Measurements from ENCODE around the gene MTG2.

MTG2 gene

DNA sequence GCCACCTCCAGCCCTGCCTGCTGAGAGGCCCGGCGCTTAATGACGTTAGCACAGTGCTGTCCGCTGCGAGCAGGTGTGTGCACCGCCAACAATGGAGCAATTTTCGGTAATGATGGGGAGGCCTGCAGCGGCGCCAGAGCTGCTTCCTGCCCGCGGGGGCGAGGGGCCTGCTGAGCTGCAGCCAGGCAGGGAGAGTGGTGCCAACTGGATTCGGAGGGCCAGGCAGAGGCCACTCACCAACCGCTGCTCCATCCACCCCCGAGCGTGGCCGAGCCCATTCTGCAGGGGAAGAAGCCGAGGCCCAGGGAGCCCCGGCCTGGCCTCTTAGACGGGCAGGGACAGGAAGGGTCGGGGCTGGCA lies 27.6 kb downstream of the MTG2 start:
- WGBS, result 86% methylated on average over 21 of the region's 21 CpGs
- no peak overlapping the region for H3K9ac ChIP-seq (ENCODE audit: low read depth, low read length)
- no peaks in the 10 kb centered on the region for H3K4me1 ChIP-seq (ENCODE audit: insufficient read depth, low read length)
- H3K9me3 ChIP-seq (ENCODE audit: insufficient read depth, low read depth, low read length), result no peaks in the 10 kb centered on the region
- no peaks in the 10 kb centered on the region for H3K36me3 ChIP-seq (ENCODE audit: insufficient read depth, low read length)
- H3K4me3 ChIP-seq (ENCODE audit: low read length), result no peak overlapping the region
- H3K27me3 ChIP-seq (ENCODE audit: insufficient read depth, low read length), result no peaks in the 10 kb centered on the region
- no peak overlapping the region for H3K27ac ChIP-seq (ENCODE audit: low read depth, low read length)

- Histone ChIP-seq H3K27me3 (ENCODE audit: insufficient read depth, low read length) (peaks cover 4% of the 10 kb centered on the region; the same call in 1 of the 2 replicates), H3K36me3 (ENCODE audit: insufficient read depth, low read length) (no peaks in the 10 kb centered on the region), H3K9me3 (ENCODE audit: insufficient read depth, low read depth, low read length) (no peaks in the 10 kb centered on the region), H3K4me1 (ENCODE audit: insufficient read depth, low read length) (no peaks in the 10 kb centered on the region), H3K4me3 (ENCODE audit: low read length) (no peak overlapping the region), H3K27ac (ENCODE audit: low read depth, low read length) (no peak overlapping the region), H3K9ac (ENCODE audit: low read depth, low read length) (no peak overlapping the region)
- 89% methylated on average over 8 of the region's 8 CpGs for WGBS
Measured at GRCh38 chr20:62211216-62211615, 28.4 kb downstream of the MTG2 start.

GRCh38 chr20:62211769-62212288 lies 29.0 kb downstream of the MTG2 start:
- 88% methylated on average over 9 of the region's 9 CpGs for WGBS
- no peak overlapping the region for H3K4me3 ChIP-seq (ENCODE audit: low read length)
- H3K27ac ChIP-seq (ENCODE audit: low read depth, low read length), result no peak overlapping the region
- H3K4me1 ChIP-seq (ENCODE audit: insufficient read depth, low read length), result no peaks in the 10 kb centered on the region
- no peaks in the 10 kb centered on the region for H3K36me3 ChIP-seq (ENCODE audit: insufficient read depth, low read length)
- H3K27me3 ChIP-seq (ENCODE audit: insufficient read depth, low read length), result peaks cover 4% of the 10 kb centered on the region; the same call in 1 of the 2 replicates
- no peaks in the 10 kb centered on the region for H3K9me3 ChIP-seq (ENCODE audit: insufficient read depth, low read depth, low read length)
- H3K9ac ChIP-seq (ENCODE audit: low read depth, low read length), result no peak overlapping the region

GRCh38 chr20:62212299-62212698 lies 29.5 kb downstream of the MTG2 start:
- no peak overlapping the region for H3K27ac ChIP-seq (ENCODE audit: low read depth, low read length)
- H3K27me3 ChIP-seq (ENCODE audit: insufficient read depth, low read length), result peaks cover 9% of the 10 kb centered on the region
- H3K4me3 ChIP-seq (ENCODE audit: low read length), result no peak overlapping the region
- H3K9me3 ChIP-seq (ENCODE audit: insufficient read depth, low read depth, low read length), result no peaks in the 10 kb centered on the region
- WGBS, result 71% methylated on average over 10 of the region's 10 CpGs
- no peak overlapping the region for H3K9ac ChIP-seq (ENCODE audit: low read depth, low read length)
- H3K4me1 ChIP-seq (ENCODE audit: insufficient read depth, low read length), result no peaks in the 10 kb centered on the region
- no peaks in the 10 kb centered on the region for H3K36me3 ChIP-seq (ENCODE audit: insufficient read depth, low read length)

DNA sequence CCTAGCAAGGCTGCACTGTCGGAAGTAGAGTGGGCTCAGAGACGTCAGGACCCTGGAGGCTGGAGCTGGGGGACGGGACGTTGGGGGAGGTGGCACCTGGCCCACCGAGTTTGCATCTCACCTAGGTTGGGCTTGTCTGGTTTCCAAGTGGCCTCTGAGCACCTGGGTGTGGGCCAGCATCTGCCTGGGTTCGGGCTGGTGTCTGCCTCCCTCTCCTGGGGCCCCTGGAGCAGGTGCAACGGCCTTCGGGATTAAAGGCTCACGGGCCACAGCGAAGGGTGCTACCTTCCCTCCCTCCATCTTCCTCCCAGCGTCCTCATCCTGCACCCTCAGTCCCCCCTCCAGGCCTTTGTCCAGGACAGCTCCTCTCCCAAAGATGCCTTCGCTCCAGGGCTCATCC lies 31.2 kb downstream of the MTG2 start:
- H3K27ac ChIP-seq (ENCODE audit: low read depth, low read length), result no peak overlapping the region
- no peaks in the 10 kb centered on the region for H3K9me3 ChIP-seq (ENCODE audit: insufficient read depth, low read depth, low read length)
- H3K36me3 ChIP-seq (ENCODE audit: insufficient read depth, low read length), result no peaks in the 10 kb centered on the region
- WGBS, result 70% methylated on average over 12 of the region's 12 CpGs
- H3K4me3 ChIP-seq (ENCODE audit: low read length), result no peak overlapping the region
- H3K9ac ChIP-seq (ENCODE audit: low read depth, low read length), result no peak overlapping the region
- peaks cover 27% of the 10 kb centered on the region for H3K27me3 ChIP-seq (ENCODE audit: insufficient read depth, low read length)
- peaks cover 7% of the 10 kb centered on the region for H3K4me1 ChIP-seq (ENCODE audit: insufficient read depth, low read length)

GRCh38 chr20:62215020-62215990 lies 32.5 kb downstream of the MTG2 start:
- 92% methylated on average over 29 of the region's 29 CpGs for WGBS
- H3K27me3 ChIP-seq (ENCODE audit: insufficient read depth, low read length), result peaks cover 34% of the 10 kb centered on the region
- H3K4me1 ChIP-seq (ENCODE audit: insufficient read depth, low read length), result peaks cover 7% of the 10 kb centered on the region
- no peaks in the 10 kb centered on the region for H3K9me3 ChIP-seq (ENCODE audit: insufficient read depth, low read depth, low read length)
- H3K36me3 ChIP-seq (ENCODE audit: insufficient read depth, low read length), result no peaks in the 10 kb centered on the region
- H3K9ac ChIP-seq (ENCODE audit: low read depth, low read length), result no peak overlapping the region
- H3K4me3 ChIP-seq (ENCODE audit: low read length), result no peak overlapping the region
- H3K27ac ChIP-seq (ENCODE audit: low read depth, low read length), result no peak overlapping the region

- peaks cover 42% of the 10 kb centered on the region for H3K27me3 ChIP-seq (ENCODE audit: insufficient read depth, low read length)
- no peak overlapping the region for H3K9ac ChIP-seq (ENCODE audit: low read depth, low read length)
- H3K9me3 ChIP-seq (ENCODE audit: insufficient read depth, low read depth, low read length), result no peaks in the 10 kb centered on the region
- no peak overlapping the region for H3K27ac ChIP-seq (ENCODE audit: low read depth, low read length)
- peaks cover 7% of the 10 kb centered on the region for H3K4me1 ChIP-seq (ENCODE audit: insufficient read depth, low read length)
- H3K4me3 ChIP-seq (ENCODE audit: low read length), result no peak overlapping the region
- WGBS, result 87% methylated on average over 40 of the region's 40 CpGs
- H3K36me3 ChIP-seq (ENCODE audit: insufficient read depth, low read length), result no peaks in the 10 kb centered on the region
Measured at GRCh38 chr20:62215991-62216635, 33.3 kb downstream of the MTG2 start.

DNA sequence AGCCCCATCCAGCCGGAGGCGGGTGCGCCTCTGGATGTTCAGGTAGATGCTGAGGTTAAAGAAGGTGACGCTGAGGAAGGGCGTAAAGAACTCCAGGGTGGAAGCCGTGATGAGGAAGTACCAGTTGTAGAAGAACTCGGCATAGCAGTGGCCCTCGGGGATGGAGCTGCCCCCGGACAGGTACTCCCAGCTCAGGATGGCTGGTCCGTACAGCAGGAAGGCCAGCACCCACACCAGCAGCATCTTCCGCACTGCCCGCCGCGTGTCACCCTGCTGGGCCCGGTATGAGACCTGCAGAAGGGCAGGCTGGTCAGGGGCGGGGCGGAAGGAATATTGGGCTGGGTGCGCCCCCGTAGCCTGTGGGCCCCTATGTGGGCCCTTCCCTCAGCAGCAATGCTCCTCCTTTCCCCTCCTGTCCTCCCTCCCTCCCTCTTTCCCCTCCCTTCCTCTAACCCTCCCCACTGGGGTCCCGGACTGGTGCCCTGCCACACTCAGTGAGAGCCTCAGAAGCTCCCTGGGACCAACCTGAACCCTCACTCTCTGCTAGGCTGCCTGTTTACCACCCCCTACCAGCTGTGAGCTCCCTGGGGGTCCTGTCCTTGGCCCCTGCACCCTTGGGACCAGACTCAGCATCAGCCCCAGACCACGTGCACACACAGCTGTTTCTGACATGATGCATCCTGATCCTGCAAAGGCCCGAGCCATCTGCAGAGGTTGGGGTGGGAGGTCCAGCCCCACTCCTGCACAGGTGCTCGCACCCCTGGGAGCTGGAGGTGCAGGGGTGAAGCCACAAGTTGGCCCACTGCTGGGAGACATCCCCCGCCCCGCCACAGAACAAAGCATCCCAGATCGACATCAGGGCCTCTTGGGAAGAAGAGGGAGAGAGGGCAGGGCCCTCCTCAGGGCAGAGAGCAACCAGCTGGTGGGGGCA lies 34.1 kb downstream of the MTG2 start:
- WGBS, result 86% methylated on average over 26 of the region's 26 CpGs
- Histone ChIP-seq H3K36me3 (ENCODE audit: insufficient read depth, low read length) (no peaks in the 10 kb centered on the region), H3K4me3 (ENCODE audit: low read length) (no peak overlapping the region), H3K27me3 (ENCODE audit: insufficient read depth, low read length) (peaks cover 50% of the 10 kb centered on the region), H3K27ac (ENCODE audit: low read depth, low read length) (no peak overlapping the region), H3K9ac (ENCODE audit: low read depth, low read length) (no peak overlapping the region), H3K9me3 (ENCODE audit: insufficient read depth, low read depth, low read length) (no peaks in the 10 kb centered on the region), H3K4me1 (ENCODE audit: insufficient read depth, low read length) (peaks cover 11% of the 10 kb centered on the region)

GRCh38 chr20:62217913-62218773 lies 35.3 kb downstream of the MTG2 start:
- peaks cover 63% of the 10 kb centered on the region for H3K27me3 ChIP-seq (ENCODE audit: insufficient read depth, low read length)
- WGBS, result 64% methylated on average over 38 of the region's 38 CpGs
- no peak overlapping the region for H3K9ac ChIP-seq (ENCODE audit: low read depth, low read length)
- no peaks in the 10 kb centered on the region for H3K9me3 ChIP-seq (ENCODE audit: insufficient read depth, low read depth, low read length)
- no peak overlapping the region for H3K4me3 ChIP-seq (ENCODE audit: low read length)
- no peak overlapping the region for H3K27ac ChIP-seq (ENCODE audit: low read depth, low read length)
- no peaks in the 10 kb centered on the region for H3K36me3 ChIP-seq (ENCODE audit: insufficient read depth, low read length)
- peaks cover 11% of the 10 kb centered on the region for H3K4me1 ChIP-seq (ENCODE audit: insufficient read depth, low read length)

Measured in HUES64 (cell line).